IMR-90 (cell line): ENCODE data around the gene SLC2A10. TPM values are rescaled to one million over a fixed set of nuclear protein-coding genes. Genes with fewer than 3 reads are reported as not detected.

Experiments
- ATAC-seq: fragments of 200-7000 bp; cut with Tn5 transposase; 2 replicates; pipeline ENCODE4 v1.9.1; 2020; ENCODE audit warnings: low read depth, mild to moderate bottlenecking, moderate library complexity
- BruUV-seq: library from RNA; stranded (reverse); fragments of 400-500 nt; replicated peaks from 2 replicates; lab custom pipeline; 2021; lab: Mats Ljungman, UMichigan
- CTCF ChIA-PET: fragments of 300-600 bp; formaldehyde crosslinking; extraction: SDS; loops from one replicate; lab custom pipeline; 2021; ENCODE audit warnings: antibody characterized with exemption; lab: Yijun Ruan, JAX
- POLR2A ChIA-PET: fragments of 300-600 bp; sonication (Branson Sonifier 250); formaldehyde crosslinking; loops from one replicate; lab custom pipeline; 2022; ENCODE audit warnings: antibody characterized with exemption; ENCODE audit not compliant: unreplicated experiment; lab: Charles Lee
- DNase-seq: peaks from one replicate; pipeline ENCODE4 v3.0.0; 2013
- H2AFZ ChIP-seq: replicated peaks from 2 replicates; pipeline ENCODE3; 2013; ENCODE audit warnings: low read length, mild to moderate bottlenecking; ENCODE audit not compliant: poor library complexity
- H2AK5ac ChIP-seq: 2 replicates; pipeline ENCODE4 v1.6.1; 2013; ENCODE audit warnings: low read depth, low read length, inconsistent platforms
- H2AK9ac ChIP-seq: replicated peaks from 2 replicates; pipeline ENCODE3; 2013; ENCODE audit warnings: mild to moderate bottlenecking, low read depth, low read length, moderate library complexity; ENCODE audit not compliant: poor library complexity
- H2BK120ac ChIP-seq: 2 replicates; pipeline ENCODE4 v1.6.1; 2013; ENCODE audit warnings: low read depth, low read length, inconsistent platforms
- H2BK15ac ChIP-seq: 3 replicates; pipeline ENCODE4 v1.6.1; 2013; ENCODE audit warnings: low read depth, low read length, inconsistent platforms
- H2BK20ac ChIP-seq: 2 replicates; pipeline ENCODE4 v1.6.1; 2013; ENCODE audit warnings: low read depth, mild to moderate bottlenecking, inconsistent platforms, low read length, moderate library complexity
- H2BK5ac ChIP-seq: 2 replicates; pipeline ENCODE4 v1.6.1; 2013; ENCODE audit warnings: mild to moderate bottlenecking, low read depth, low read length, inconsistent platforms; ENCODE audit not compliant: poor library complexity, severe bottlenecking
- H3K14ac ChIP-seq: replicated peaks from 2 replicates; pipeline ENCODE4 v1.6.1; 2013; ENCODE audit warnings: low read depth, low read length, inconsistent platforms
- H3K18ac ChIP-seq: 2 replicates; pipeline ENCODE4 v1.6.1; 2013; ENCODE audit warnings: low read depth, low read length, control low read depth
- H3K23ac ChIP-seq: 2 replicates; pipeline ENCODE4 v1.6.1; 2013; ENCODE audit warnings: low read depth, low read length, inconsistent platforms
- H3K27ac ChIP-seq: 2 replicates; pipeline ENCODE4 v1.5.1; 2013; ENCODE audit warnings: mild to moderate bottlenecking, control low read depth, low read length; ENCODE audit not compliant: insufficient read depth
- H3K27me3 ChIP-seq: 2 replicates; pipeline ENCODE4 v1.6.1; 2013; ENCODE audit warnings: low read length; ENCODE audit not compliant: control insufficient read depth, insufficient read depth
- H3K36me3 ChIP-seq: 2 replicates; pipeline ENCODE4 v1.6.1; 2013; ENCODE audit warnings: low read length, mixed read lengths; ENCODE audit not compliant: control insufficient read depth, insufficient read depth
- H3K4ac ChIP-seq: 2 replicates; pipeline ENCODE4 v1.6.1; 2013; ENCODE audit warnings: low read depth, low read length, inconsistent platforms
- H3K4me1 ChIP-seq: 2 replicates; pipeline ENCODE4 v1.6.1; 2013; ENCODE audit warnings: low read length, mixed read lengths; ENCODE audit not compliant: control insufficient read depth, insufficient read depth
- H3K4me2 ChIP-seq: 2 replicates; pipeline ENCODE4 v1.6.1; 2013; ENCODE audit warnings: low read depth, mild to moderate bottlenecking, control low read depth, low read length, moderate library complexity
- H3K4me3 ChIP-seq: 2 replicates; pipeline ENCODE4 v1.5.1; 2013; ENCODE audit warnings: low read depth, mild to moderate bottlenecking, control low read depth, low read length, moderate library complexity; ENCODE audit not compliant: insufficient read depth
- H3K56ac ChIP-seq: 2 replicates; pipeline ENCODE4 v1.6.1; 2013; ENCODE audit warnings: low read length, inconsistent platforms; ENCODE audit not compliant: insufficient read depth; ENCODE audit errors: extremely low read depth
- H3K79me1 ChIP-seq, 2 experiments: 2 replicates each; pipeline ENCODE4 v1.6.1; 2013; ENCODE audit warnings: low read length in 2 of 2, inconsistent platforms in 1 of 2, low read depth in 1 of 2
- H3K9ac ChIP-seq: 2 replicates; pipeline ENCODE4 v1.6.1; 2013; ENCODE audit warnings: low read depth, low read length, control low read depth
- H3K9me1 ChIP-seq: 2 replicates; pipeline ENCODE4 v1.6.1; 2013; ENCODE audit warnings: low read length, inconsistent platforms; ENCODE audit not compliant: insufficient read depth
- H3K9me3 ChIP-seq: 2 replicates; pipeline ENCODE4 v1.6.1; 2013; ENCODE audit warnings: low read length; ENCODE audit not compliant: control insufficient read depth, insufficient read depth
- H4K20me1 ChIP-seq: 2 replicates; pipeline ENCODE4 v1.6.1; 2013; ENCODE audit warnings: low read length, inconsistent platforms; ENCODE audit not compliant: insufficient read depth
- H4K5ac ChIP-seq: 2 replicates; pipeline ENCODE4 v1.6.1; 2013; ENCODE audit warnings: mild to moderate bottlenecking, low read depth, low read length, control low read depth
- H4K8ac ChIP-seq, 2 experiments: 2 replicates each; pipeline ENCODE4 v1.6.1; 2013; ENCODE audit warnings: low read depth in 2 of 2, low read length in 2 of 2, control low read depth in 1 of 2, inconsistent platforms in 1 of 2
- H4K91ac ChIP-seq: 2 replicates; pipeline ENCODE4 v1.6.1; 2013; ENCODE audit warnings: low read depth, low read length, inconsistent platforms; ENCODE audit not compliant: insufficient read depth
- NFE2L2 ChIP-seq: fragments of 150-350 bp; IDR thresholded peaks from 2 replicates; pipeline ENCODE4 v1.6.1; 2016; ENCODE audit warnings: low read depth, mild to moderate bottlenecking, low read length
- RFX5 ChIP-seq: IDR thresholded peaks from 2 replicates; pipeline ENCODE4 v1.8.0; 2012; ENCODE audit warnings: low read depth, mild to moderate bottlenecking, low read length, moderate library complexity
- WGBS, 2 experiments: methylation state at CpG; one replicate each; pipeline versions ENCODE4 v1.1.5 to v1.1.7; 2013; ENCODE audit warnings: missing lambda C conversion rate in 2 of 2; ENCODE audit not compliant: insufficient read length in 1 of 2; ENCODE audit errors: extremely low coverage in 2 of 2; 5-methylcytosine and 5-hydroxymethylcytosine counted together
- dilution Hi-C: fragments of 300-500 bp; cut with HindIII; formaldehyde crosslinking; loops from one replicate; pipeline ENCODE4 v1.14.3; 2018; ENCODE audit warnings: low sequenced_read_pairs; ENCODE audit not compliant: unreplicated experiment
- in situ Hi-C: fragments of 300-500 bp; cut with MboI; formaldehyde crosslinking; loops from 3 replicates; pipeline ENCODE4 v1.14.3; 2019; ENCODE audit warnings: low sequenced_read_pairs, inconsistent platforms, mixed read lengths
- intact Hi-C: fragments of 100-400 bp; cut with micrococcal nuclease; formaldehyde crosslinking; loops from 2 replicates; pipeline ENCODE4 v1.10.0; 2022
- polyA plus RNA-seq, 3 experiments: library from polyadenylated mRNA; depleted of rRNA; stranded (reverse); fragments of >200 nt; gene quantifications; 2 replicates each; pipeline ENCODE4 v1.2.3, GENCODE V29; 2012; ENCODE audit warnings: low replicate concordance in 1 of 3
- total RNA-seq: library from RNA; depleted of rRNA; stranded (reverse); fragments of >200 nt; gene quantifications from 2 replicates; pipeline ENCODE4 v1.2.3, GENCODE V29; 2012
- TF ChIP-seq, protein P1 (sequence below): fragments of 150-350 bp; IDR thresholded peaks from 2 replicates; pipeline ENCODE4 v1.6.1; 2017; ENCODE audit warnings: mild to moderate bottlenecking, antibody characterized with exemption, low read length, low read depth
- TF ChIP-seq, protein P2 (sequence below): conservative IDR thresholded peaks from 2 replicates; pipeline ENCODE4 v1.5.1; 2012; ENCODE audit warnings: mild to moderate bottlenecking, low read depth, low read length, improper control_type of control experiment

The SLC2A10 gene
- total and polyA plus RNA-seq, 2 of the 4 experiments (the other 2 are of a cell fraction) = 15.2 to 22.0 TPM

DNA sequence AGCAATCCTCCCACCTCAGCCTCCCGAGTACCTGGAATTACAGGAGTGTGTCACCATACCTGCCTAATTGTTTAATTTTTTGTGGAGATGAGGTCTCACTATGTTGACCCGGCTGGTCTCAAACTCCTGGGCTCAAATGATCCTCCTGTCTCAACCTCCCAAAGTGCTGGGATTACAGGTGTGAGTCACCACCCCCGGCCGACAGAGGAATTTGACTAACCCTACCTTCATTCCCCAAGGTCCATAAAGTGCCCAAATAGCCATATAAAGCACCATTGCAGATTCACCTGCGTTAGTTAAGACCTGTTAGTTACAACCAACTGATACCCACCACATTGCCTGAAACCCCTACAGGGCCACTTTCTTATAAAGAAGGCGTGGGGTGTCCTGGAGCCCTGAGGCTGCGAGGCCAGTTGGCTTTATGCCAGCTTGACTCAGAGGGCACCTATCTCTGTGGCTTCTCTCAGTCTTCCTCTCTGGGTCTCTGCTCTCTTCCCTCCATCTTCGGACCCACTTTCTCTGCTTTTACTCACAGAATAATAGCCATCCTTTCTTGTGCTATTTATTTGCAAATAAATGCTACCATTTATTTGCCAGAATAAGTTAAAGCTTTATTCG, 65.6 kb downstream of the SLC2A10 start:
- Histone ChIP-seq H3K18ac (no peak overlapping the region), H2AK5ac (no peak overlapping the region), H4K5ac (no peak overlapping the region), H3K4me2 (no peak overlapping the region), H3K27ac (no peak overlapping the region), H2AFZ (no peak overlapping the region), H4K20me1 (no peaks in the 10 kb centered on the region), H4K8ac (no peak overlapping the region), H3K4me1 (no peaks in the 10 kb centered on the region), H3K56ac (no peak overlapping the region), H2AK9ac (no peak overlapping the region), H2BK120ac (no peak overlapping the region), H3K36me3 (no peaks in the 10 kb centered on the region), H2BK15ac (no peak overlapping the region), H3K4ac (no peak overlapping the region), H3K23ac (no peak overlapping the region), H3K9ac (no peak overlapping the region), H3K9me1 (no peaks in the 10 kb centered on the region; the same call in 1 of the 2 replicates), H3K14ac (no peak overlapping the region), H2BK20ac (no peak overlapping the region), H4K91ac (no peak overlapping the region), H3K27me3 (peaks cover 6% of the 10 kb centered on the region), H3K79me1 (no peaks in the 10 kb centered on the region), H2BK5ac (no peak overlapping the region), H3K9me3 (no peaks in the 10 kb centered on the region), H3K4me3 (no peak overlapping the region)
- ChIA-PET CTCF (no interaction called here), POLR2A (no interaction called here)
- TF ChIP-seq NFE2L2 (no peak), RFX5 (no peak)
- TF ChIP-seq, protein P1, sequence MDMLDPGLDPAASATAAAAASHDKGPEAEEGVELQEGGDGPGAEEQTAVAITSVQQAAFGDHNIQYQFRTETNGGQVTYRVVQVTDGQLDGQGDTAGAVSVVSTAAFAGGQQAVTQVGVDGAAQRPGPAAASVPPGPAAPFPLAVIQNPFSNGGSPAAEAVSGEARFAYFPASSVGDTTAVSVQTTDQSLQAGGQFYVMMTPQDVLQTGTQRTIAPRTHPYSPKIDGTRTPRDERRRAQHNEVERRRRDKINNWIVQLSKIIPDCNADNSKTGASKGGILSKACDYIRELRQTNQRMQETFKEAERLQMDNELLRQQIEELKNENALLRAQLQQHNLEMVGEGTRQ = no peak
- TF ChIP-seq, protein P2, sequence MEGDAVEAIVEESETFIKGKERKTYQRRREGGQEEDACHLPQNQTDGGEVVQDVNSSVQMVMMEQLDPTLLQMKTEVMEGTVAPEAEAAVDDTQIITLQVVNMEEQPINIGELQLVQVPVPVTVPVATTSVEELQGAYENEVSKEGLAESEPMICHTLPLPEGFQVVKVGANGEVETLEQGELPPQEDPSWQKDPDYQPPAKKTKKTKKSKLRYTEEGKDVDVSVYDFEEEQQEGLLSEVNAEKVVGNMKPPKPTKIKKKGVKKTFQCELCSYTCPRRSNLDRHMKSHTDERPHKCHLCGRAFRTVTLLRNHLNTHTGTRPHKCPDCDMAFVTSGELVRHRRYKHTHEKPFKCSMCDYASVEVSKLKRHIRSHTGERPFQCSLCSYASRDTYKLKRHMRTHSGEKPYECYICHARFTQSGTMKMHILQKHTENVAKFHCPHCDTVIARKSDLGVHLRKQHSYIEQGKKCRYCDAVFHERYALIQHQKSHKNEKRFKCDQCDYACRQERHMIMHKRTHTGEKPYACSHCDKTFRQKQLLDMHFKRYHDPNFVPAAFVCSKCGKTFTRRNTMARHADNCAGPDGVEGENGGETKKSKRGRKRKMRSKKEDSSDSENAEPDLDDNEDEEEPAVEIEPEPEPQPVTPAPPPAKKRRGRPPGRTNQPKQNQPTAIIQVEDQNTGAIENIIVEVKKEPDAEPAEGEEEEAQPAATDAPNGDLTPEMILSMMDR = no peak
- WGBS, 2 experiments = 92% methylated on average over 2 of the region's 9 CpGs; no CpG with 5 or more reads in 1 of the 2 experiments
- in situ Hi-C loops = loop anchor here (25.0 kb wide), 1 partner anchor 237 kb away; no protein-coding TSS in a partner anchor
- no TSS peak for BruUV-seq
- intact Hi-C loops = no loop called here
- dilution Hi-C loops = no loop called here
- no peak for DNase-seq
- no peak for ATAC-seq
